GM10266 (cell line): ENCODE results near the gene PGC.

ENCODE experiments used
- DNase-seq: peaks from one replicate; pipeline ENCODE4 v3.0.0; 2012; ENCODE audit errors: extremely low spot score
- CTCF ChIP-seq: IDR thresholded peaks from 2 replicates; pipeline ENCODE4 v1.5.1; 2012; ENCODE audit warnings: mild to moderate bottlenecking, low read depth; ENCODE audit not compliant: control insufficient read depth, insufficient read depth; ENCODE audit errors: missing control alignments

PGC gene

GRCh38 chr6:41726876-41727275 lies 20.3 kb downstream of the PGC start:
- TF ChIP-seq CTCF = no peak

GRCh38 chr6:41724586-41725501 lies 22.4 kb downstream of the PGC start:
- DNase-seq = no peak

More at GRCh38 chr6:41726876-41727275, 20.3 kb downstream of the PGC start:
- DNase-seq = no peak

GRCh38 chr6:41724228-41724580 lies 23.0 kb downstream of the PGC start:
- no peak for DNase-seq
- no peak for TF ChIP-seq CTCF

More at GRCh38 chr6:41724586-41725501, 22.4 kb downstream of the PGC start:
- TF ChIP-seq CTCF = no peak

GRCh38 chr6:41723530-41724227 lies 23.5 kb downstream of the PGC start:
- DNase-seq = peak; percentile 76
- TF ChIP-seq CTCF = peak; percentile 12

- no peak for TF ChIP-seq CTCF
- no peak for DNase-seq
Measured at GRCh38 chr6:41722969-41723529, 24.1 kb downstream of the PGC start.

GRCh38 chr6:41721414-41721813 lies 25.8 kb downstream of the PGC start:
- TF ChIP-seq CTCF = no peak
- DNase-seq = no peak

GRCh38 chr6:41720783-41721182 lies 26.4 kb downstream of the PGC start:
- DNase-seq = no peak

More at GRCh38 chr6:41720783-41721182, 26.4 kb downstream of the PGC start:
- TF ChIP-seq CTCF = no peak
